IPS-15b (cell line): ENCODE results near the gene PFN3.
"Not testable (repeated sequence)": the region's sequence is repeated elsewhere in the genome, so short reads cannot be mapped to it uniquely, and the experiment has no call there.

Experiments used
- H3K27me3 ChIP-seq: one replicate; pipeline ENCODE4 v1.6.1; 2013; ENCODE audit warnings: low read length; ENCODE audit not compliant: control insufficient read depth, insufficient read depth
- H3K36me3 ChIP-seq: one replicate; pipeline ENCODE4 v1.6.1; 2013; ENCODE audit warnings: low read length; ENCODE audit not compliant: control insufficient read depth, insufficient read depth
- H3K4me1 ChIP-seq: one replicate; pipeline ENCODE4 v1.6.1; 2013; ENCODE audit warnings: mild to moderate bottlenecking, low read length; ENCODE audit not compliant: control insufficient read depth, insufficient read depth
- H3K4me3 ChIP-seq: one replicate; pipeline ENCODE4 v1.5.1; 2013; ENCODE audit warnings: low read depth, low read length
- H3K9ac ChIP-seq: one replicate; pipeline ENCODE4 v1.6.1; 2013; ENCODE audit warnings: low read depth, mild to moderate bottlenecking, low read length
- H3K9me3 ChIP-seq: one replicate; pipeline ENCODE4 v1.6.1; 2013; ENCODE audit warnings: mild to moderate bottlenecking, low read length; ENCODE audit not compliant: control insufficient read depth, insufficient read depth

PFN3 gene

GRCh38 chr5:177363565-177363964 lies 36.9 kb downstream of the PFN3 start:
- Histone ChIP-seq H3K36me3 (peaks cover 2% of the 10 kb centered on the region), H3K27me3 (peaks cover 13% of the 10 kb centered on the region), H3K9me3 (no peaks in the 10 kb centered on the region), H3K9ac (no peak overlapping the region), H3K4me1 (peaks cover 29% of the 10 kb centered on the region), H3K4me3 (no peak overlapping the region)

DNA sequence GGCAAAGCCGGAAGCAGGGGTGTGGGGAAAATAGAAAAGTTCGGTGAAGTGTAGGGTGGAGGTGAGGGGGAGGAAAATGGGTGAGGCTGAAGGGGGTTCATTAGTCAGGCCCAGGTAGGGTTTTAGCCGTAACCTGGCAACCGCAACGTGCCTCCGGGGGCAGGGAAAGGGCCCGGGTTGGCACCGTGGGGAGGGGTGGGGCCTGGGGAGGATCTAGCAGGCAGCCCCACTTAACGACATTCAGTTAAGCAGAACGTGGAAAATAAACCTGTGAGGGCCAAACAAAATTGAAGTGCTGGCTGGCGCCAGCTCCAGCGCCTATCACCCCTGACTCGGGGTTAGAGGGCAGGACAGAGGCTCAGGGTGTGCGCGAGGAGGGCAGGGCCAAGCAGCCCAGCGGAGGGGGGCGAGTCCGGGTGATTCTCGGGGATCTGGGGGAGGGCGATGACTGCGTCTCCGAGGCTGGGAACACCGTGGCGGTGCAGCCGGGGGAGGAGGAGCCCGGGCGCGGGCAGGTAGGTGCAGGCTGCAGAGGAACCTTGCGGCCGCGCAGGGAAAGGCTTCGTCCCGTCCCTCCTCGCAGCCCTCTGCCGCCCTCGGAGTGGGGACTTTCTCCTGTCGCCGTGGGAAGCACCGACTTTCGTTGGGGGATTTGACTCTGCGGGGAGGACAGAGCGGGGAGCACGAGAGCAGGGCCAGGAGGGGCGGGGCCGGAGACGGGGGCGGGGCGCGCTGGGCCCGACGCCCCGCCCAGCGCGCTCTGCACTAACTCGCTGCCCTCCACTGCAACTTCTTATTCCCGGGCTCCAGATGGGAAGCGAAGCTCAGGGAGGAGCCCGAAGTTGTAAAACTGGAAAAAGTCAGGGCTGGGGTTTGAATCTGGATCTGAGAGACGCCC lies 37.6 kb downstream of the PFN3 start:
- Histone ChIP-seq H3K4me3 (peak overlapping the region; percentile 69), H3K4me1 (peaks cover 25% of the 10 kb centered on the region), H3K36me3 (no peaks in the 10 kb centered on the region), H3K9me3 (no peaks in the 10 kb centered on the region), H3K27me3 (peaks cover 7% of the 10 kb centered on the region), H3K9ac (no peak overlapping the region)

GRCh38 chr5:177362292-177362609 lies 38.2 kb downstream of the PFN3 start:
- H3K9me3 ChIP-seq, result no peaks in the 10 kb centered on the region
- peaks cover 5% of the 10 kb centered on the region for H3K27me3 ChIP-seq
- no peak overlapping the region for H3K9ac ChIP-seq
- H3K4me3 ChIP-seq, result no peak overlapping the region
- no peaks in the 10 kb centered on the region for H3K36me3 ChIP-seq
- peaks cover 25% of the 10 kb centered on the region for H3K4me1 ChIP-seq

DNA sequence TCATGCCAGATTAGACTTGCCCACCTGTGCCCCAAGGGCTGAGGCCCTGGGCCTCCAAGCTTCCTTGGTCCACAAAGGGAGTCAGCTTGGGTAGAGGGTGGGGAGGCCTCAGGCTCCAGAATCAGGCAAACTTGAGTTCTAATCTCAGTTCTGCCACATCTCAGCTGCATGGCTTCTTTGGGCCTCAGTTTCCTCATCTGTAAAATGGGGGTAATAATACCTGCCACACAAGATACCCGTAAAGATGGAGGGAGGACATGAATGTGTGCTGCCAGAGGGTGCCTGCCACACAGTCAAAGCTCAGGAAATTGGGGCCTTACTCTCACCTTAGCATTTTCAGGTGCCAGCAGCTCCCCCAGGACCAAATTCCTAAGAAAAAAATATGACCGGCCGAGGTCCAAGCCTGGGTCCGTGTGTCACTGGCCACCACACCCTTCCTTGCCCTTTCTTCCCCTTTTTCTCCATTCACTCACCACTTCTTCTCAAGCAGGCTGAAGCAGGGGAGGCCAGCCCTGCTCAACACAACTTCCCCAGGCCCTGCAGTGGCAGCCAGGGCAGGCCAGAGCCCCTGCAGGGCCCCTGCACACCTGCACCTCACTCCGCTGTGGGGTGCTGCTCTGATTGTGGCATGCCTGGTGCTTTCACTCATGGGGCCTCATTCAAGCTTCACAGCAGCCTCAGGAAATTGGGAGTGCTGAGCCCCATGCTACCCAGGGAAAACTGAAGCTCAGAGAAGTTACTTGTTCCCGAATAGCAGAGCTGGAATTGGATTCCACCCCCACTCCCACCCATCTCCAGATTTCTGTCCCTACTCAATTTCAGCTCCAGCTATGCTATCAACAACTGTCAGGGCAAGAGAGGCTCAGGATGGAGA lies 38.8 kb downstream of the PFN3 start:
- no peak overlapping the region for H3K9ac ChIP-seq

DNA sequence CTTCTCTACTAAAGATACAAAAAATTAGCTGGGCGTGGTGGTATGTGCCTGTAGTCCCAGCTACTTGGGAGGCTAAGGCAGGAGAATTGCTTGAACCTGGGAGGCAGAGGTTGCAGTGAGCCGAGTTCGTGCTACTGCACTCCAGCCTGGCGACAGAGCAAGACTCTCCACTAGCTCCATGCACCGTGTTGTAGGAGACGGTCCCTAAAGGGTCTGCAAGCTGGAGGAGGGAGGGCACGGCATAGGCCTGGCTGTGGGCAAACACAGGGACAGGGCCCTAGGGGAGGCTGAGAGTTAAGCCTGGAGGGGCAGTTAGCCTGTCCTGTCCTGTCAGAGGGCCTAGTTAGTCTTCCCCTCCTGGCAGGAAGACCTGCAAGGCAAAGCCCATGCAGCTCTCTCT lies 39.7 kb downstream of the PFN3 start:
- H3K27me3 ChIP-seq, H3K4me3 ChIP-seq, H3K36me3 ChIP-seq, H3K9me3 ChIP-seq, H3K9ac ChIP-seq: not testable (repeated sequence)
- peaks cover 21% of the 10 kb centered on the region for H3K4me1 ChIP-seq

More for the DNA sequence above, 38.8 kb downstream of the PFN3 start:
- Histone ChIP-seq H3K4me3 (no peak overlapping the region), H3K4me1 (peaks cover 25% of the 10 kb centered on the region), H3K36me3 (no peaks in the 10 kb centered on the region), H3K27me3 (peaks cover 5% of the 10 kb centered on the region), H3K9me3 (no peaks in the 10 kb centered on the region)

DNA sequence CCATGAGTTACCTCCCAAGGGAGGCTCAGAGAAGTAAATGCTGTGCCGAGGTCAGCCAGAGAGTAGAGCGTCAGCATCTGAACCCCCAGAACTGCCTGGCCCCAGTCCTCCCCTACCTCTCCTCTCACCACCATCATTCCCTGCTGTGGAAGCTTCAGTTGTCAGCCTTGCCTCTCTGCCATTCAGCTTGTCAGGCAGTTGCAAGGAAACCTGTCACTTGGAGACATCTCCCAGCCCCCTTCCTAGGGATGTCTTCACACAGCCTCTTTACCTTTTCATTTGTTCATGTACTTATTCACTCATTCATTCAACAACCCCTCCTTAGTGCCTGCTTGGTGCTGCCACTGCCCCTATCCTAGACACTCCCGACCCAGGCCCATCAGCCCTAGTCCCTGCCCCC lies 40.6 kb downstream of the PFN3 start:
- H3K27me3 ChIP-seq, result peaks cover 8% of the 10 kb centered on the region
- H3K9ac ChIP-seq, result no peak overlapping the region
- no peak overlapping the region for H3K4me3 ChIP-seq
- peaks cover 17% of the 10 kb centered on the region for H3K4me1 ChIP-seq
- no peaks in the 10 kb centered on the region for H3K9me3 ChIP-seq
- no peaks in the 10 kb centered on the region for H3K36me3 ChIP-seq

GRCh38 chr5:177359451-177359851 lies 41.0 kb downstream of the PFN3 start:
- no peak overlapping the region for H3K4me3 ChIP-seq
- H3K36me3 ChIP-seq, result no peaks in the 10 kb centered on the region
- peaks cover 8% of the 10 kb centered on the region for H3K27me3 ChIP-seq
- H3K9me3 ChIP-seq, result no peaks in the 10 kb centered on the region
- H3K9ac ChIP-seq, result no peak overlapping the region
- H3K4me1 ChIP-seq, result peaks cover 15% of the 10 kb centered on the region

- H3K36me3 ChIP-seq, result no peaks in the 10 kb centered on the region
- peaks cover 8% of the 10 kb centered on the region for H3K4me1 ChIP-seq
- H3K4me3 ChIP-seq, result no peak overlapping the region
- H3K27me3 ChIP-seq, result peaks cover 10% of the 10 kb centered on the region
- no peak overlapping the region for H3K9ac ChIP-seq
- no peaks in the 10 kb centered on the region for H3K9me3 ChIP-seq
Observed at GRCh38 chr5:177358370-177358819, 42.1 kb downstream of the PFN3 start.

DNA sequence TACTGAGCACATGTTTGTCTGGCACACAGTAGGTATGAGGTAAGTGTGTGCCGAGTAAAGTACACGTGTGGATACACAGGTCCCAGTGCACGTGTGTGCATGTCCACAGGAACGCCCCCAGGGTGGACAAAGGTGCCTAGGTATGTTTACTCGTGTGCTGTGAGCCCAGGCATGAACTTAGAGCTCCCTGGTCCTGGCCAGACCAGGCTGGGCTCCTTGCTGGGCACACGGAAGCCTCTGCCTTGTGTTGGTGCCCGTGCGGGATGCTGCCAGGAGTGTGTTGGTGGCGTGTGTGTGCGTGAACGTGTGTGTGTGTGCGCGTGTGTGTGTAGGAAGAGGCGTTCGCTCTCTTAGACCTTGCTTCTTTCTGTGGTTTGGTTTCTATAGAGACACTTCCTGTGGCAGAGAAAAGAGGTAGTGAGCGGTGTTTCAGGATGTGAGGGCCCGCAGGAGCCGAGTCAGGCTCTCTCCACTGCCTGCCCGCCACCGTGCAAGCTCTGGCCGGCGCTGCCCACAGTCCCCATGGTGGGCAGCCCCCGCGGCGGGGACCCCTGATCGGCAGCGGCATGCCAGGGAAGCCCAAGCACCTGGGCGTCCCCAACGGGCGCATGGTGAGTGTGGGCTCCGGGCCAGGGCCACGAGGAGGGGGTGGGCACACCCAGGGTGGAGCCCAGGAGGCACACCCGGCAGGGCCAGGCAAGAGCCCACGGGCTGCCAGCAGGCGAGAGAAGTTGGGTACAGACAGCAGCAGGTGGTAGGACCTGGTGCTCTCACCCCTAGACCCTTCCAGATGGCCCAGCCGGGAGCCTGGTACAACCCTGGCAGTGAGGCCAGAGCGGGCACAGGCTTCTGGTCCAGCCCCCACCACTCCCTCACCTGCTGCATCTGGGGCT lies 42.8 kb downstream of the PFN3 start, which contains the start of gene RGS14:
Gene RGS14, plus strand, starts transcription at position 466 of the 893 bp plus-strand sequence. Its CDS starts 101 bp downstream, at position 567.
- peaks cover 8% of the 10 kb centered on the region for H3K4me1 ChIP-seq
- H3K4me3 ChIP-seq, result no peak within 1 kb of the TSS
- H3K9ac ChIP-seq, result no peak within 1 kb of the TSS
- H3K27me3 ChIP-seq, result peaks cover 10% of the 10 kb centered on the region
- no peaks in the 10 kb centered on the region for H3K36me3 ChIP-seq
- H3K9me3 ChIP-seq, result no peaks in the 10 kb centered on the region

GRCh38 chr5:177357146-177357458 lies 43.4 kb downstream of the PFN3 start:
- H3K36me3 ChIP-seq, result no peaks in the 10 kb centered on the region
- H3K4me3 ChIP-seq, result no peak overlapping the region
- no peak overlapping the region for H3K9ac ChIP-seq
- H3K9me3 ChIP-seq, result no peaks in the 10 kb centered on the region
- peaks cover 7% of the 10 kb centered on the region for H3K27me3 ChIP-seq
- H3K4me1 ChIP-seq, result peaks cover 3% of the 10 kb centered on the region

- no peaks in the 10 kb centered on the region for H3K36me3 ChIP-seq
- peaks cover 5% of the 10 kb centered on the region for H3K27me3 ChIP-seq
- H3K4me3 ChIP-seq, result no peak overlapping the region
- no peaks in the 10 kb centered on the region for H3K4me1 ChIP-seq
- H3K9me3 ChIP-seq, result no peaks in the 10 kb centered on the region
- no peak overlapping the region for H3K9ac ChIP-seq
Observed at GRCh38 chr5:177356746-177357145, 43.7 kb downstream of the PFN3 start.
